Activated CD4-positive, alpha-beta T cell treated with anti-CD3 and anti-CD28 coated beads, Interleukin-2, Interleukin-6, amounts not matched to agents 100 ng/mL and 50 ng/mL, durations not matched to agents 16 hours and 8 hours (primary cell): Measurements from ENCODE around the gene TM7SF3.

Experiments used
- DNase-seq: peaks from one replicate; pipeline ENCODE4 v3.0.0-alpha.2; 2020

TM7SF3 gene

GRCh38 chr12:27014859-27015729 lies 910 bp upstream of the TM7SF3 start:
- no peak for DNase-seq

GRCh38 chr12:27013611-27014084 lies 536 bp downstream of the TM7SF3 start:
- DNase-seq: no peak

GRCh38 chr12:27012982-27013255 lies 1.3 kb downstream of the TM7SF3 start:
- DNase-seq: no peak

- no peak for DNase-seq
Measured at GRCh38 chr12:27012239-27012981, 1.8 kb downstream of the TM7SF3 start.

- no peak for DNase-seq
Measured at GRCh38 chr12:27009881-27010301, 4.3 kb downstream of the TM7SF3 start.

GRCh38 chr12:27008081-27008480 lies 6.1 kb downstream of the TM7SF3 start:
- no peak for DNase-seq

- no peak for DNase-seq
Measured at GRCh38 chr12:27006797-27007467, 7.3 kb downstream of the TM7SF3 start.

- no peak for DNase-seq
Measured at GRCh38 chr12:27005495-27005894, 8.7 kb downstream of the TM7SF3 start.

GRCh38 chr12:27003421-27004381 lies 10.5 kb downstream of the TM7SF3 start:
- no peak for DNase-seq

GRCh38 chr12:27002141-27002540 lies 12.0 kb downstream of the TM7SF3 start:
- DNase-seq: no peak

GRCh38 chr12:27001663-27002062 lies 12.5 kb downstream of the TM7SF3 start:
- DNase-seq: no peak

- no peak for DNase-seq
Measured at GRCh38 chr12:27000961-27001360, 13.2 kb downstream of the TM7SF3 start.

GRCh38 chr12:26997003-26997402 lies 17.2 kb downstream of the TM7SF3 start:
- DNase-seq: no peak

- no peak for DNase-seq
Measured at GRCh38 chr12:26995706-26996105, 18.5 kb downstream of the TM7SF3 start.

- no peak for DNase-seq
Measured at GRCh38 chr12:26994109-26994508, 20.1 kb downstream of the TM7SF3 start.

GRCh38 chr12:26991826-26992225 lies 22.4 kb downstream of the TM7SF3 start:
- no peak for DNase-seq

- no peak for DNase-seq
Measured at GRCh38 chr12:26989873-26990272, 24.3 kb downstream of the TM7SF3 start.

- no peak for DNase-seq
Measured at GRCh38 chr12:26988703-26989102, 25.5 kb downstream of the TM7SF3 start.

- DNase-seq: no peak
Measured at GRCh38 chr12:26987634-26988424, 26.4 kb downstream of the TM7SF3 start.

- no peak for DNase-seq
Measured at GRCh38 chr12:26982866-26983265, 31.3 kb downstream of the TM7SF3 start.

- DNase-seq: no peak
Measured at GRCh38 chr12:26979733-26980132, 34.5 kb downstream of the TM7SF3 start.

- DNase-seq: no peak
Measured at GRCh38 chr12:26978801-26979200, 35.4 kb downstream of the TM7SF3 start.
